Vagina (tissue), 2 donors: Measurements from ENCODE around the gene FMNL2.

ENCODE experiments used
- CTCF ChIP-seq, 3 experiments: fragments of 450-650 bp in 2 of 3; fragments of 200-600 bp in 1 of 3; sonication (generic) in 1 of 3; IDR thresholded peaks; one replicate each; pipeline ENCODE4 v1.5.1; 2017 to 2019; ENCODE audit warnings: antibody characterized with exemption in 3 of 3, mild to moderate bottlenecking in 2 of 3, moderate library complexity in 2 of 3
- POLR2A ChIP-seq, 2 donors: fragments of 450-650 bp; IDR thresholded peaks; one replicate each; pipeline ENCODE4 v1.6.1; 2017; ENCODE audit warnings: antibody characterized with exemption in 2 of 2, mild to moderate bottlenecking in 2 of 2, moderate library complexity in 2 of 2

- TF ChIP-seq CTCF (IDR thresholded peaks at IDR 0.05): no peak
- no peak for TF ChIP-seq POLR2A (IDR thresholded peaks at IDR 0.05)
Observed at GRCh38 chr2:152620208-152620607, 285.2 kb downstream of the FMNL2 start.
